ENCODE data around the gene FLNC. TPM values are rescaled to one million over a fixed set of nuclear protein-coding genes. Genes with fewer than 3 reads are reported as not detected.

The FLNC gene
- total RNA-seq, 4 donors from 2014 or later = 5.7 to 12.6 (median 9.3) TPM

GRCh38 chr7:128906001-128906765 lies 76.0 kb downstream of the FLNC start:
- Histone ChIP-seq H3K4me1 (peaks cover 5 to 12% of the 10 kb centered on the region in 2 donors), H3K4me3 (replicated peaks in 1 of 3) (no peak overlapping the region), H3K27ac (no peak overlapping the region), H3K36me3 (no peaks in the 10 kb centered on the region), H3K27me3 (peaks cover 8% of the 10 kb centered on the region), H3K9me3 (no peaks in the 10 kb centered on the region)
- intact Hi-C loops (cut with DNase I) = loop anchor here (5.0 kb wide), 1 partner anchor 186 kb away; no protein-coding TSS in a partner anchor
- TF ChIP-seq POLR2A (IDR thresholded peaks at IDR 0.05) (no peak), CTCF (IDR thresholded peaks at IDR 0.05) (no peak)
- WGBS, 2 donors = 87 to 89% methylated on average over 4 to 5 of the region's 5 CpGs
- no peak for DNase-seq

DNA sequence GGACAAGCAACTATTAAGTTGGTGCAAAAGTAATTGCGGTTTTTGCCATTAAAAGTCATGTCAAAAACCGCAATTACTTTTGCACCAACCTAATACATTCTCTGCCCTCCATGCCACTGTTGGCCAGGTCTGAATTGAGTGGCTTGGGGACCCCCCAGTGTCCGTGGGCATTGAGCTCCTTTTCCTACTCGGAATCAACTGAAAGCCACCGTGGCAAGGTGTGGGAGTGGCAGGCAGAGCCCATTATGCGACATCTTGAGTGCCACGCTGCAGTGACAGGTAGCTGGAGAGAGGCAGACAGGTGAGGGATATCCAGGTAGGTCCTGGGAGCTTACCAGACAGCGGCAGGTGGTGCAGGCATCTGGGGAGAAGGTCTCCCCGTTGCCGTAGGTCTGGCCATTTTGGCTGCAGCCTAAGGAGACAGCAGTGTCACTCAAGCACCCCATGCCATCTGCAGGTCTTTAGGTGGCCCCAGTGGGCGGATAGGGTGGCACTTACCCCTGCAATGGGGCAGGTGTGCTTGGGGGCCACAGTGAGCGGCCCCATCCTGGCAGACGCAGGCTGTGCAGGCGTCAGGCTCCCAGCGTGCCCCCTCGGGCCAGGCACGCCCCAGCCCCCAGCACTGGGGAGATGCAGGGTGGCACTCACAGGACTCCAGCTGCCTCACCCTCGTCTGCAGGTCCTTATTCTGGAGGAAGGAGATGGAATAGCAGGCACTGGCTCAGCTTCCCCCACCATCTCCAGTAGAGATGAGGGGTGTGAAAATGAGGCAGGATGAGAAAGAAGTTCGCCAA lies 76.8 kb downstream of the FLNC start:
- Histone ChIP-seq H3K4me1 (peaks cover 5 to 12% of the 10 kb centered on the region in 2 donors), H3K4me3 (replicated peaks in 1 of 3) (no peak overlapping the region), H3K27me3 (peaks cover 8% of the 10 kb centered on the region), H3K27ac (no peak overlapping the region), H3K9me3 (no peaks in the 10 kb centered on the region), H3K36me3 (no peaks in the 10 kb centered on the region)
- no peak for DNase-seq
- TF ChIP-seq CTCF (IDR thresholded peaks at IDR 0.05) = no peak
- TF ChIP-seq POLR2A (IDR thresholded peaks at IDR 0.05) = no peak
- intact Hi-C loops (cut with DNase I) = loop anchor here (5.0 kb wide), 1 partner anchor 185 kb away; no protein-coding TSS in a partner anchor
- WGBS, 2 donors = 85 to 95% methylated on average over 11 to 18 of the region's 19 CpGs

Other genes starting within 250 kb of the FLNC start
- gene GARIN1A, start 158.1 kb upstream of the FLNC start, total RNA-seq = 1 to 10 TPM; 1.0 to 1.9 (median 1.6) TPM
- gene CALU, start 91.0 kb upstream of the FLNC start, total RNA-seq = 100 to 1,000 TPM; 115 to 143 (median 132) TPM
- gene OPN1SW, start 54.6 kb upstream of the FLNC start, total RNA-seq = not detected
- gene CCDC136, start 38.4 kb upstream of the FLNC start, total RNA-seq = 1 to 10 TPM; 4.4 to 4.9 (median 4.6) TPM
- 100 to 1,000 TPM in 1 of 4 donors, 10 to 100 TPM in 3; 49.6 to 109 (median 86.6) TPM for gene ATP6V1F, start 32.5 kb downstream of the FLNC start, total RNA-seq
- under 1 TPM; 0.27 to 0.93 (median 0.61) TPM for gene KCP, start 80.3 kb downstream of the FLNC start, total RNA-seq
- gene IRF5, start 107.5 kb downstream of the FLNC start, total RNA-seq = 1 to 10 TPM; 3.7 to 6.0 (median 4.9) TPM
- 10 to 100 TPM; 46.1 to 56.2 (median 51.8) TPM for gene TNPO3, start 224.7 kb downstream of the FLNC start, total RNA-seq